Measurements from ENCODE around the gene CLSTN2. TPM values are rescaled to one million over a fixed set of nuclear protein-coding genes. Genes with fewer than 3 reads are reported as not detected.

The CLSTN2 gene
- total RNA-seq, 1 donor from 2014 or later, result 65.0 TPM

DNA sequence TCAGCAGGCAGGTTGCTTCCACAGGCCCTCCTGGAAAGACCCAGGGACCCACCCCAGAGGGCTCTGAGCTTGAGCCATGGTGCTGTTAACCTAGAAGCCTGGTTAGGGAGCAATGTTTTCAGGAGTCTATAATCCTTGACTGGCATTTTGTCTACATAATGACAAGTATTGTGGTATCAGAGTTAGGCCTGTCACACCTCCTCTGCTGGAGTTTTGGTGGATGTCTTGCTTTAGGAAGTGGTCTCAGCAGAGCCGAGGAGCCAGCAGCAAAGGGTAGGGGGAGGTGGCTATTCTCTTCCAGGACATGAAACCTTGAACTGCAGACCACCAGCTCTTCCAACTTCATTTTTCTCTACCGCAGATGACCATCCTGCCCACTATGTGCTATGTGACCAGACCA, 76.1 kb downstream of the CLSTN2 start:
- Mint-ChIP-seq H3K27ac (ENCODE audit: unreplicated experiment) (no peak overlapping the region), H3K27me3 (ENCODE audit: low read depth) (no peaks in the 10 kb centered on the region), H3K9me3 (ENCODE audit: low read depth) (no peaks in the 10 kb centered on the region), H3K4me3 (ENCODE audit: unreplicated experiment) (no peak overlapping the region), H3K4me1 (ENCODE audit: low read depth) (no peaks in the 10 kb centered on the region), H3K36me3 (ENCODE audit: low read depth) (no peaks in the 10 kb centered on the region)
- DNase-seq (ENCODE audit: low spot score), result no peak
- TF ChIP-seq, protein P1, sequence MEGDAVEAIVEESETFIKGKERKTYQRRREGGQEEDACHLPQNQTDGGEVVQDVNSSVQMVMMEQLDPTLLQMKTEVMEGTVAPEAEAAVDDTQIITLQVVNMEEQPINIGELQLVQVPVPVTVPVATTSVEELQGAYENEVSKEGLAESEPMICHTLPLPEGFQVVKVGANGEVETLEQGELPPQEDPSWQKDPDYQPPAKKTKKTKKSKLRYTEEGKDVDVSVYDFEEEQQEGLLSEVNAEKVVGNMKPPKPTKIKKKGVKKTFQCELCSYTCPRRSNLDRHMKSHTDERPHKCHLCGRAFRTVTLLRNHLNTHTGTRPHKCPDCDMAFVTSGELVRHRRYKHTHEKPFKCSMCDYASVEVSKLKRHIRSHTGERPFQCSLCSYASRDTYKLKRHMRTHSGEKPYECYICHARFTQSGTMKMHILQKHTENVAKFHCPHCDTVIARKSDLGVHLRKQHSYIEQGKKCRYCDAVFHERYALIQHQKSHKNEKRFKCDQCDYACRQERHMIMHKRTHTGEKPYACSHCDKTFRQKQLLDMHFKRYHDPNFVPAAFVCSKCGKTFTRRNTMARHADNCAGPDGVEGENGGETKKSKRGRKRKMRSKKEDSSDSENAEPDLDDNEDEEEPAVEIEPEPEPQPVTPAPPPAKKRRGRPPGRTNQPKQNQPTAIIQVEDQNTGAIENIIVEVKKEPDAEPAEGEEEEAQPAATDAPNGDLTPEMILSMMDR (IDR thresholded peaks at IDR 0.05), result no peak

GRCh38 chr3:140011611-140012277, 76.8 kb downstream of the CLSTN2 start:
- Mint-ChIP-seq H3K4me3 (ENCODE audit: unreplicated experiment) (no peak overlapping the region), H3K4me1 (ENCODE audit: low read depth) (no peaks in the 10 kb centered on the region), H3K36me3 (ENCODE audit: low read depth) (no peaks in the 10 kb centered on the region), H3K27me3 (ENCODE audit: low read depth) (no peaks in the 10 kb centered on the region), H3K9me3 (ENCODE audit: low read depth) (no peaks in the 10 kb centered on the region), H3K27ac (ENCODE audit: unreplicated experiment) (no peak overlapping the region)
- TF ChIP-seq, protein P1 (IDR thresholded peaks at IDR 0.05), result no peak
- DNase-seq (ENCODE audit: low spot score), result no peak

- Mint-ChIP-seq H3K27ac (ENCODE audit: unreplicated experiment) (no peak overlapping the region), H3K4me1 (ENCODE audit: low read depth) (no peaks in the 10 kb centered on the region), H3K27me3 (ENCODE audit: low read depth) (no peaks in the 10 kb centered on the region), H3K36me3 (ENCODE audit: low read depth) (no peaks in the 10 kb centered on the region), H3K4me3 (ENCODE audit: unreplicated experiment) (no peak overlapping the region), H3K9me3 (ENCODE audit: low read depth) (no peaks in the 10 kb centered on the region)
- TF ChIP-seq, protein P1 (IDR thresholded peaks at IDR 0.05), result no peak
- DNase-seq (ENCODE audit: low spot score), result no peak
Observed at GRCh38 chr3:140013220-140013619, 78.2 kb downstream of the CLSTN2 start.

DNA sequence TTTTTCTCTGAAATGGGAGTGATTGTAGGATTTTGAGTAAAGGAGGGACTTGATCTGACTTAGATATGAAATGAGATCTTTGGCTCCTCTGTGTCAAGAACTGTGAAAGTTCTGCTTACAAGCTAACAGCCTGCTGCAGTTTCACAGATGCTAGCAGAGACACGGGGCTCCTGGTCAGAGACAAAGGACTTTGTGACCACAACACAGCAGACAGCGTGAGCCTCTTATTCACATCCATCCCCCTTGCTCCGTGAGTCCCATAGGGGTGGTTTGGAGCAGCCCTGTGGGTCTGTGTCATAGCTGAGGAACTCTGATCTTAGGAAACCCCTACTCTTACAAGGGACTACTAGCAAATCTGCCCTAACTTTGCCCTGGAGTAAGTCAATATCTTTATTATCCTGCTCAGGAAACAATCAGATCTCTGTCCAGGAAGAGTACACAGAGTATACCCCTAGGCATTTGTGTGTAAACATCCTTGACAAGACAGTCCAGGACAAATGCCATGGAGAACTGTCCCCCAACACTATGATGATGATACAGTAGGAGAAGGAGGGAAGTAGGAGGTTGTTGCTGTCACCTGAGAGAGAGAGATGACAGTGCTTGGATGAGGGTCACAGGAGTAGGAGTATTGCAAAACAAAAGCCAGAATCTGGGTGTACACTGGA, 80.0 kb downstream of the CLSTN2 start:
- no peaks in the 10 kb centered on the region for H3K27me3 Mint-ChIP-seq (ENCODE audit: low read depth)
- no peak overlapping the region for H3K4me3 Mint-ChIP-seq (ENCODE audit: unreplicated experiment)
- no peak overlapping the region for H3K27ac Mint-ChIP-seq (ENCODE audit: unreplicated experiment)
- no peak for DNase-seq (ENCODE audit: low spot score)
- no peaks in the 10 kb centered on the region for H3K9me3 Mint-ChIP-seq (ENCODE audit: low read depth)
- TF ChIP-seq, protein P1 (IDR thresholded peaks at IDR 0.05), result no peak
- peaks cover 8% of the 10 kb centered on the region for H3K4me1 Mint-ChIP-seq (ENCODE audit: low read depth)
- no peaks in the 10 kb centered on the region for H3K36me3 Mint-ChIP-seq (ENCODE audit: low read depth)

DNA sequence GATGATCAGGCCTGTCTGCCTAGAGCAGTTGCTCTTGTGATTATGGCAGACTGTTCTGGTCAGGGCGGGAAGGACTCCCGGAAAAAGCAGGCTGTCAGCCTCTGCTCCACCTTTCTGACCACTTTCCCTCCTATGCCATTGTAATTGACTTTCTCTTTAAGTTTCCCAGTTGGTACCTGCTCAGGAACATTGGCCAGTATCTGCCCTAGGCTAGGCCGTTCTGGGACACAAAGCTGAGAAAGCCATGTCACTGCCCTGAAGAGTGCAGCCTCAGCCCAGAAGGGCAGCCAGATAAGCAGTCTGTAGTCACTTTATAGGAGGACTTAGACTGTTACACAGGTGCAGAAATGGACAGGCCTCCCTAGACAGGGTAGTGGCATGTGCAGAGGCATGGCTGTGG, 80.8 kb downstream of the CLSTN2 start:
- H3K36me3 Mint-ChIP-seq (ENCODE audit: low read depth), result no peaks in the 10 kb centered on the region
- DNase-seq (ENCODE audit: low spot score), result no peak
- no peaks in the 10 kb centered on the region for H3K27me3 Mint-ChIP-seq (ENCODE audit: low read depth)
- TF ChIP-seq, protein P1 (IDR thresholded peaks at IDR 0.05), result no peak
- H3K9me3 Mint-ChIP-seq (ENCODE audit: low read depth), result no peaks in the 10 kb centered on the region
- no peak overlapping the region for H3K4me3 Mint-ChIP-seq (ENCODE audit: unreplicated experiment)
- H3K4me1 Mint-ChIP-seq (ENCODE audit: low read depth), result peaks cover 8% of the 10 kb centered on the region
- no peak overlapping the region for H3K27ac Mint-ChIP-seq (ENCODE audit: unreplicated experiment)
